PFSK-1 (cell line): Measurements from ENCODE around the gene SUSD6.

Experiments
- FOXP2 ChIP-seq: optimal IDR thresholded peaks from 2 replicates; pipeline ENCODE3; 2011; ENCODE audit warnings: borderline replicate concordance, control low read depth, inconsistent platforms; ENCODE audit not compliant: insufficient read depth; ENCODE audit errors: extremely low read length, extremely low read depth
- POLR2AphosphoS5 ChIP-seq: IDR thresholded peaks from 2 replicates; pipeline ENCODE4 v1.6.1; 2012; ENCODE audit warnings: low read depth, mild to moderate bottlenecking, control low read depth, low read length, moderate library complexity
- SIN3A ChIP-seq: IDR thresholded peaks from 2 replicates; pipeline ENCODE4 v1.6.1; 2012; ENCODE audit warnings: mild to moderate bottlenecking, low read length, moderate library complexity, borderline replicate concordance; ENCODE audit not compliant: insufficient read depth
- TAF1 ChIP-seq: IDR thresholded peaks from 2 replicates; pipeline ENCODE4 v1.6.1; 2012; ENCODE audit warnings: low read length, control low read depth, borderline replicate concordance; ENCODE audit not compliant: insufficient read depth
- TF ChIP-seq, protein P1 (sequence below), 2 experiments: IDR thresholded peaks; 2 replicates each; pipeline versions ENCODE4 v1.6.1 to v1.8.0; 2011 to 2012; ENCODE audit warnings: low read depth in 2 of 2, low read length in 2 of 2, control low read depth in 1 of 2, inconsistent platforms in 1 of 2, mild to moderate bottlenecking in 1 of 2, moderate library complexity in 1 of 2; ENCODE audit not compliant: insufficient read depth in 1 of 2

The SUSD6 gene

GRCh38 chr14:69711477-69711876, 100.1 kb downstream of the SUSD6 start:
- TF ChIP-seq, protein P1, sequence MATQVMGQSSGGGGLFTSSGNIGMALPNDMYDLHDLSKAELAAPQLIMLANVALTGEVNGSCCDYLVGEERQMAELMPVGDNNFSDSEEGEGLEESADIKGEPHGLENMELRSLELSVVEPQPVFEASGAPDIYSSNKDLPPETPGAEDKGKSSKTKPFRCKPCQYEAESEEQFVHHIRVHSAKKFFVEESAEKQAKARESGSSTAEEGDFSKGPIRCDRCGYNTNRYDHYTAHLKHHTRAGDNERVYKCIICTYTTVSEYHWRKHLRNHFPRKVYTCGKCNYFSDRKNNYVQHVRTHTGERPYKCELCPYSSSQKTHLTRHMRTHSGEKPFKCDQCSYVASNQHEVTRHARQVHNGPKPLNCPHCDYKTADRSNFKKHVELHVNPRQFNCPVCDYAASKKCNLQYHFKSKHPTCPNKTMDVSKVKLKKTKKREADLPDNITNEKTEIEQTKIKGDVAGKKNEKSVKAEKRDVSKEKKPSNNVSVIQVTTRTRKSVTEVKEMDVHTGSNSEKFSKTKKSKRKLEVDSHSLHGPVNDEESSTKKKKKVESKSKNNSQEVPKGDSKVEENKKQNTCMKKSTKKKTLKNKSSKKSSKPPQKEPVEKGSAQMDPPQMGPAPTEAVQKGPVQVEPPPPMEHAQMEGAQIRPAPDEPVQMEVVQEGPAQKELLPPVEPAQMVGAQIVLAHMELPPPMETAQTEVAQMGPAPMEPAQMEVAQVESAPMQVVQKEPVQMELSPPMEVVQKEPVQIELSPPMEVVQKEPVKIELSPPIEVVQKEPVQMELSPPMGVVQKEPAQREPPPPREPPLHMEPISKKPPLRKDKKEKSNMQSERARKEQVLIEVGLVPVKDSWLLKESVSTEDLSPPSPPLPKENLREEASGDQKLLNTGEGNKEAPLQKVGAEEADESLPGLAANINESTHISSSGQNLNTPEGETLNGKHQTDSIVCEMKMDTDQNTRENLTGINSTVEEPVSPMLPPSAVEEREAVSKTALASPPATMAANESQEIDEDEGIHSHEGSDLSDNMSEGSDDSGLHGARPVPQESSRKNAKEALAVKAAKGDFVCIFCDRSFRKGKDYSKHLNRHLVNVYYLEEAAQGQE (IDR thresholded peaks at IDR 0.05; ENCODE audit: insufficient read depth in 1 of 2, low read depth in 2 of 2, low read length in 2 of 2), result no peak
- TF ChIP-seq FOXP2 (no peak), SIN3A (no peak)

GRCh38 chr14:69711881-69712560, 100.6 kb downstream of the SUSD6 start:
- TF ChIP-seq, protein P1 (IDR thresholded peaks at IDR 0.05; ENCODE audit: insufficient read depth in 1 of 2, low read depth in 2 of 2, low read length in 2 of 2), result no peak

DNA sequence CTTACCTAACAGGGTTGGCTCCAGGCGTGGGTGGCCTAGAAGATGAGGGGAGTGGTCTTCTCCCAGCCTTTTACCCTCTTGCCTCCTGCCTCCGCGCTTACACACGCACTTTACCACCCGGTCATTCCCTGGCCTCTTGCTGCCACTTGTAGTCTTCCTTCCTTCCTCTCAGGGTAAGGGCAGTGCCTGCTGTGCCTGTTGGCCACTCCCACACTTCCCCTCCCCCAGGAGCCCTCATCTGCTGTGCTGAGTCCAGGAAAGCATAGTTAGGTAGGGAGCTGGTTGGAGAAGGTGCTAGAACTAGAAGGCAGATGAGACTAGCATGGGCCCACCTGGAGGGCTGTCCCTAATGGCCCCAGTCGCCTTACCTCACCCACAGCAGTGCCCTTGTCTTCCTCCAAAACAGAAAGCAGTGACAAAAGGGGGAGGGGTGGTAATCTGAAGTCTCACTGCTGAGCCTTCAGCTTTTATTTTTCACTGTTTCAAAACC, 101.2 kb downstream of the SUSD6 start:
- TF ChIP-seq, protein P1 (IDR thresholded peaks at IDR 0.05; ENCODE audit: insufficient read depth in 1 of 2, low read depth in 2 of 2, low read length in 2 of 2), result no peak
- TF ChIP-seq TAF1 (no peak), SIN3A (no peak), FOXP2 (no peak), POLR2AphosphoS5 (no peak)

GRCh38 chr14:69713209-69713781, 101.9 kb downstream of the SUSD6 start:
- TF ChIP-seq FOXP2, result no peak
- no peak for TF ChIP-seq TAF1
- no peak for TF ChIP-seq POLR2AphosphoS5
- TF ChIP-seq, protein P1 (IDR thresholded peaks at IDR 0.05; ENCODE audit: insufficient read depth in 1 of 2, low read depth in 2 of 2, low read length in 2 of 2), result no peak
- no peak for TF ChIP-seq SIN3A
